Left renal cortex interstitium (tissue), 4 donors: Measurements from ENCODE around the gene NRL. TPM values are rescaled to one million over a fixed set of nuclear protein-coding genes. Genes with fewer than 3 reads are reported as not detected.

Source experiments
- DNase-seq, 4 donors: peaks; one replicate each; pipeline ENCODE4 v3.0.0-alpha.2; 2013; ENCODE audit warnings: low read depth in 4 of 4, low spot score in 2 of 4, missing footprints in 1 of 4
- polyA plus RNA-seq, 4 donors: library from polyadenylated mRNA; unstranded; fragments of 120-200 nt; gene quantifications; one replicate each; pipeline ENCODE4 v1.2.1, GENCODE V29; 2013; ENCODE audit not compliant: insufficient read length in 4 of 4

NRL gene
- polyA plus RNA-seq, 4 donors: 2.2 to 5.2 (median 3.0) TPM

DNA sequence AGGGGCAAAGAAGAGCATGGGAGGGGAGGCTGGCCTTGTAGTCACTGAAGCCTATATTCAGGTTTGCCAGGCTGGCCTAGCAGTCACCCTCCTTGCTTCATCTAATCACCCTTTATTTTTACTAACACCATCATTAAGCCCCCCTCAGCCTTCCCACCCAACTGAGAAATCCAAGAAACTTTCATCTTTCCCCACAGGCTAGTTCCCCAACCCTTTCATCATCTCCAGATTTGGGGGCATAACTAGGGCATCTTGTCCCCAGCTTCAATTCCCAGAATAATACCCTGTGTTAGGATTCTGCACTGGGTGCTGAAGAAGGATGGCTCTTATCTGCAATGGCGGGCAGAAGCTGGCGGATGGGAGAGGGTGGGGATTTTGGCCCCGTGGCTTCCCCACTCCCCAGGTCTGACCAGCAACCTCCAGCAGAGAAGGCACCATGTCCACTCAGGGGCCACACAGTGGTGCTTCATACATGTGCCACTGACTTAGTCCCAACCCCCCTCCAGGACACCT lies 13.7 kb downstream of the NRL start:
- no peak for DNase-seq

- DNase-seq: no peak
Measured at GRCh38 chr14:24100197-24100981, 14.4 kb downstream of the NRL start.

DNA sequence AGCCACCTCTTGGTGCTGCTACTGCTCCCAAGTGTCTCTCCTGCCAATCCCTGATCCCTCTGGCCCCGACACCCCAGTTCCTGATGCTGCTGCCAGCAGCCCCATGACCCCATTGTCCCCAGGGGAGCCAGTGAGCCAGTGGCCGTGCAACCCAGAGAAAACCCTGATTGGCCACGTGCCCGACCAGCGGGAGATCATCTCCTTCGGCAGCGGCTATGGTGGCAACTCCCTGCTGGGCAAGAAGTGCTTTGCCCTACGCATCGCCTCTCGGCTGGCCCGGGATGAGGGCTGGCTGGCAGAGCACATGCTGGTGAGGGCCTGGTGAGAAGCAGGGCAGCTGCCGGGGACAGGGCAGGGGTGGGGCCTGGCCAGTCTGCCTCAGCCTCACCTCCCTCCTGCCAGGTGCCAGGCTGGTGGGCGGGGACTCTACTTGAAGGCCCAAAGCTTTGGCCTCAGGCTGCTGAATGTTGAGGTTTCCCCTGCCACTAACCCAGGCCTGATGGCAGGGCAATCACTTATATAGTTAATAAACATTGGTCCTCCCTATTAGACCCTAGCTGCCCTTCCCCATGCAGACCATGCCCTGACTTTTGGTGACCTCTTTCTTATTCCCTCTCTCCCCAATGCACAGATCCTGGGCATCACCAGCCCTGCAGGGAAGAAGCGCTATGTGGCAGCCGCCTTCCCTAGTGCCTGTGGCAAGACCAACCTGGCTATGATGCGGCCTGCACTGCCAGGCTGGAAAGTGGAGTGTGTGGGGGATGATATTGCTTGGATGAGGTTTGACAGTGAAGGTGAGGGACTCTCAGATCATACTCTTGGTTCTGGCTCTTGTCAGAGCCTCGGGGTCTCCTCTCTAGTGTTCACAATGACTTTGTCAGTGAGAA lies 15.6 kb downstream of the NRL start:
- no peak for DNase-seq

GRCh38 chr14:24098229-24098926 lies 16.4 kb downstream of the NRL start:
- DNase-seq: no peak

- no peak for DNase-seq
Measured at GRCh38 chr14:24096545-24097181, 18.1 kb downstream of the NRL start.

- DNase-seq: no peak
Measured at GRCh38 chr14:24095271-24096068, 19.3 kb downstream of the NRL start.

GRCh38 chr14:24094841-24095270 lies 19.9 kb downstream of the NRL start:
- no peak for DNase-seq

DNA sequence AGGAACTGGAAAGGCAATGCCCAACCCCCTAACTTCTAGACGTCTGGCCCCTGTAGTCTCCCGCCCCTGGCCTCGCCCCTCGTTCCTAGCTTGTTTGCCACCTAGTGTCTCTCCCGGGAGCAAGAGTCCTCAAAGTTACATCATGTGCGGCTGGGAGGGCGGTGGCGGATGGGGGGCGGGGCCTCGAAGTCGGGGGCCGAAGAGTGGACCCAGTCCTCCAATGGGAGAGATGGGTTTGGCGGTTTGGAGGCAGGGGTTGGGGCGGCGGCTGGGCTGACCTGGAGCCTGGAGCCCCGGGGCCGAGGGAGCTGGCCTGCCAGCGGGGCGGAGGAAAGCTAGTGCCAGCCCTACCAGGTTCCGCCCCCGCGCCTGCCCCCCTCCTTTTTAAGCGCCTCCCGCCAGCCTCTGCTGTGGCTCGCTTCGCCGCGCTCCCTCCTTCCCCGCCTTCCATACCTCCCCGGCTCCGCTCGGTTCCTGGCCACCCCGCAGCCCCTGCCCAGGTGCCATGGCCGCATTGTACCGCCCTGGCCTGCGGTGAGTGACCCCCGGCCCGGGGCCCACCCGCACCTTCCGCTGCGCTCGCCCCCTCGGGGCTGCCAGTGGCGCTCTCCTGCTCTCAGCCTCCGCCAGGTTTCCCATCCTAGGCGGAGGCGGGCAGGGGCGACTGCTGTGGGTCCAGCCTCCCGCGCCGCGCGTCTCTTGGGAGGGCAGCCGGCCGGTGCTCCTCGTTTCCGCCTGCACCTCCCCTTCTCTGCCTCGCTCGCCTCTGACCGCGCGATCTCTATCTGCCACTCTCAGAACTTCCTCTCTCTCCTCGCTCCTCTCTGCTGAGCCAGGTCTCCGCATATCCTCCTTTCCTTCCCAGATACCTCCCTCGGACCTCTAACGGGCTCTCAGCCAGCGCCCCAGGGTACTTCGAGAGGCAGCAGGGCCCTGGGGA lies 20.6 kb downstream of the NRL start, which contains the start of gene PCK2:
TSS of gene PCK2 (plus strand) at position 411 of the 940 bp plus-strand sequence. CDS start at position 506, 95 bp downstream.
- DNase-seq: no peak

DNA sequence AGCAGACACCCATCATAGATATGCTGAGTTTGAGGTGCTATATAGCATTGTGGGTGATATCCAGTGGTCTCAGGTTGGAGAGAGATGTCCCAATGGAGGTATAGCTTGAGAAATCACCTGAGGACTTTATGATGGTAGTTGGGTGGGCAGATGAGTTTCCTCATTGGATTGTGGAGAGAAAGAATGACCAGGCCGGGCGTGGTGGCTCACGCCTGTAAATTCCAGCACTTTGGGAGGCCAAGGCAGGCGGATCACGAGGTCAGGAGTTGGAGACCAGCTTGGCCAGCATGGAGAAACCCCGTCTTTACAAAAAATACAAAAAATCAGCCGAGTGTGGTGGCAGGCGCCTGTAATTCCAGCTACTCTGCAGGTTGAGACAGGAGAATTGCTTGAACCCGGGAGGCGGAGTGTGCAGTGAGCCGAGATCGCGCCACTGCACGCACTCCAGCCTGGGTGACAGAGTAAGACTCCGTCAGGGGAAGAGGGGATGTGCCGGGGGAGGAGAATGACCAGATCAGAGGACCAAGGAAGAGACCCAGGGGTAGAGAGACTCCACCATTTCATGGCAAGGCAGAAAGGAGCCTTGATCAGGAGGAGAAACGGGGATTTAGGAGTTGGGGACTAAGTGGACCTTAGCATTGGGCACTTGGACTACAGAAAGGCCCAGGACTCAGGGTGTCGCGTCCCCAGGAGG lies 21.4 kb downstream of the NRL start:
- no peak for DNase-seq

GRCh38 chr14:24092505-24093206 lies 22.1 kb downstream of the NRL start:
- DNase-seq: no peak

DNA sequence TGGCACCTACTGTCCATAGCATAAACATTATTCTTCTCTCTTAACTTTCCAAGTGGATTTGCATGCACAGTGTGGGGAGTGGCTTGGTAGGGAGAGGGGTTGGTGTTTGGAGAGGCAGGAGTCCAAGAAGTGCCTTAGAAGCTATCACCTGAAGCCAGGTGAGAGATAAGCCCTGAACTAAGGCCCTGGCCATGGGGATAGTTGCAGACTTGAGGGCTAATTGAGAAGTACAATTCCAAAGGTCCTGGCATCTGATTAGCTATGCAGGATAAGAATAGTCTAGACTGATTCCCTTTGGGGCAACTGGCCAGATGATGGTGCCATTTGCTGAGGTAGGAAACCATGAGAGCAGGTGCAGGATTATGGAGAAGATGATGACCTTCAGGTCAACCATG lies 22.6 kb downstream of the NRL start:
- no peak for DNase-seq

DNA sequence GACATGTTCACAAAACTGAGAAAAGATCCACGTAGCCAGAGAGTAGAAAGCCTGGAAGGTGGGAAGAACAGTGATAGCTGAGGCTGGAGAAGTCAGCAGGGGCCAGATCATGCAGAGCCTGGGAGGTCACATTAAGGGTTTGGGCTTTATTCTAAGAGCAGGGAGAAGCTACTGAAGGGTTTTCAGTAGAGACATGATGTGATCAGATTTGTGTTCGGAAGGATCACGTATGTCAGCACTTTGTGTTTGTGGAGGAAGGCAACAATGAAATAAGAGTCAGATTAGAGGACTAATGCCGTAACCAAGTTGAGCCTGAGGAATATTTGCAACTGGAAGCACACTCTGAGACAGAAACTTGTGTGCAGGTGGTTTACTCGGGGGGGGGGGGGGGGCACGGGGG lies 24.9 kb downstream of the NRL start:
- DNase-seq: no peak

GRCh38 chr14:24088095-24088494 lies 26.7 kb downstream of the NRL start:
- DNase-seq: no peak

DNA sequence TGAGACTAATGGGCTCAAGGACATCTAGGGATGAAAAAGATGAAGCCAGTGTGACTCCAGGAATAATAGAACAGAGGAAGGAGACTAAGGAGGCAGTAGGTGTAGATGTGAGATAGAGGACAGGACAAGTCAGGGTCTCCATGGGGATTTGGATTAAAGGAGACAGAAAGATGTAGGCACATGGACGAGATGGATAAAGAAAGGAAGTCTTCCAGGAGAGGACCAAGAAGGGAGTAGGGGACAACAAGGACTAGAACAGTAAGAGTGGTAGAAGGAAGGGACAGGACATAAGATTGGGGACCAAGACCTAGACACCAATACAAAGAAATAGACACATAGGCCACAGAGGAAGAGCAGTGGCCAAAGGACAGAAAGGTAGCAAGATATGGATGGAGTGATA lies 27.7 kb downstream of the NRL start:
- no peak for DNase-seq

DNA sequence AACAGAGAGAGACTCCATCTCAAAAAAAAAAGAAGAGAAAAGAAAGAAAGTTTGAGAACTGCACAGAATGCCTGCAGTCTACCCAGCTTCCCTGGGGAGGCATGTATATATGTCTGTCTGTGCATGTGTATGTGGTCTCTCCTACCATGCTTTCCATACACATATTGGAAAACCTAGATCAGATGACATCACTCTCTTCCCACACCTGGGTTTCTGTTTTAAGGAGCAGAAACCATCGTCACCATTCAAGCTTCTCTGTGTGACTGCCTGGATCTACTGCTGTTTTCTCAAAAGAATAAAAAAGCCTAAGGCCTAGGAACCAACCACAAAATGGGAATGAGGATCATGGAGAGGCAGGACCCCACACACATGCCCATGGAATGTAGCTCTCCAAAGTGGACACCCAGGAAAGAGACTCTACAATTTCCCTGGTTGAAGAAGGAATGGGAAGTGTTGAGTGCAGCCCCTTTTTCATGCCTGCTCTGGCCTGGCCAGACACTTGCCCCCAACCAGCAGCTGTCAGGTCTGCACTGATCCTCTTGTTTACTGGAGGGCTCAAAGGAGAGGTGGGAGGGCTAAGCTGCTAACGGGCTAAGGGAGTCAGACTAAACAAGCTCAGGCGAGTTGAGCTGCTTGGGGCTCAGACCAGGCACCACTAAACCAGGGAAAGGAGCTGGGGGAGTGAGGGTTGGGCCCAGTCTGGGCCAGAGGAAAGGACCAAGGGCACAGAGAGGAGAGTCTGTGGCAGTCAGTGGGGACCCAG lies 28.4 kb downstream of the NRL start:
- DNase-seq: no peak

- DNase-seq: no peak
Measured at GRCh38 chr14:24085215-24085614, 29.5 kb downstream of the NRL start.
